Coronary artery (tissue), 2 donors: ENCODE data around the gene PTPRD.

ENCODE experiments used
- DNase-seq: peaks from one replicate; pipeline ENCODE4 v3.0.0-alpha.2; 2017; ENCODE audit warnings: low spot score
- H3K27ac ChIP-seq, 2 donors: fragments of 200-600 bp; sonication (generic); one replicate each; pipeline ENCODE4 v1.5.1; 2016 to 2019
- H3K4me3 ChIP-seq: fragments of 200-600 bp; sonication (generic); 2 replicates; pipeline ENCODE4 v1.5.1; 2016; ENCODE audit warnings: mild to moderate bottlenecking, moderate library complexity
- CTCF ChIP-seq: fragments of 200-600 bp; sonication (generic); IDR thresholded peaks from one replicate; pipeline ENCODE4 v1.5.1; 2019; ENCODE audit warnings: antibody characterized with exemption

Gene PTPRD

GRCh38 chr9:8400378-8400777, 2212.4 kb downstream of the PTPRD start:
- H3K27ac ChIP-seq, result no peak overlapping the region
- no peak for DNase-seq
- no peak for TF ChIP-seq CTCF
- no peak overlapping the region for H3K4me3 ChIP-seq

DNA sequence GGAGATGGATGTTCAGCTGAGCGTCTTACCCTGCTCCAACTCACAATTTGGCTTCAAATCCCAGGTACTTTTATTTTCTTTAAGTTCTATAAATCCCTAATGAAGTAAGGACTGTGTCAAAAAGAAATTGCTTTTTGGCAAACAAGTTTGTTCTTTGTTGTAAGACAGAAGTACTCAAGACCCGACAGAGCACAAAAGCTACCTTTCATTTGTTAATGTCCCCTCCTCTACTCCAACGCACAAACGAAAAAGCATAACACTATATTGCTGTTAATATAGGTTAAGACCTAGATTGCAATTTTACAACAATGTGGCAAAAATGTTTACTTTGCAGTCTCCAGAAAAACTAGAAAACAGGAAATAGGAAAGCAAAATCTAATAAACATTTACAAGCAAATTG, 2217.8 kb downstream of the PTPRD start:
- DNase-seq, result no peak
- no peak for TF ChIP-seq CTCF
- Histone ChIP-seq H3K4me3 (no peak overlapping the region), H3K27ac (no peak overlapping the region)

DNA sequence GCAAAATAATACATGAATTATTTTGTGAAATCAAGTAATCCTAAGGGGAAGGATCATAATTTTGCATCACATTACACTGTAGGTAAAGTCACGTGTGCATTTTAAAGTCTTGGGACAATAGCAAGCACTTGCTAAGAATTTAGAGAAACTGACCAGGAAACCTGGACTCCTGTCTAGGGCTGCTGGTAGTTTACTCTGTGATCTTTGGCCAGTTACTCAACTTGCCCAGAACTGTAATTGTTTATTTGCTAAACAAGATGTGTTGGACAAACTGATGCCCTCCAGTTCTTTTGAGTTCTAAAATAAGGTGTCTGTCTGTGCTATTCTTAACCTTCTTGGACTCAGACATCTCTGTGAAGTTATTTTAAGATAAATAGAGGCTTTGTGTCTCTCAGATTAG, 2218.5 kb downstream of the PTPRD start:
- Histone ChIP-seq H3K27ac (no peak overlapping the region), H3K4me3 (no peak overlapping the region)
- TF ChIP-seq CTCF, result no peak
- no peak for DNase-seq

GRCh38 chr9:8392866-8393265, 2219.9 kb downstream of the PTPRD start:
- no peak for TF ChIP-seq CTCF
- DNase-seq, result no peak
- H3K4me3 ChIP-seq, result no peak overlapping the region
- H3K27ac ChIP-seq, result no peak overlapping the region

- TF ChIP-seq CTCF, result no peak
- no peak for DNase-seq
- no peak overlapping the region for H3K27ac ChIP-seq
These were observed 2221.2 kb downstream of the PTPRD start for GRCh38 chr9:8391566-8391965.

DNA sequence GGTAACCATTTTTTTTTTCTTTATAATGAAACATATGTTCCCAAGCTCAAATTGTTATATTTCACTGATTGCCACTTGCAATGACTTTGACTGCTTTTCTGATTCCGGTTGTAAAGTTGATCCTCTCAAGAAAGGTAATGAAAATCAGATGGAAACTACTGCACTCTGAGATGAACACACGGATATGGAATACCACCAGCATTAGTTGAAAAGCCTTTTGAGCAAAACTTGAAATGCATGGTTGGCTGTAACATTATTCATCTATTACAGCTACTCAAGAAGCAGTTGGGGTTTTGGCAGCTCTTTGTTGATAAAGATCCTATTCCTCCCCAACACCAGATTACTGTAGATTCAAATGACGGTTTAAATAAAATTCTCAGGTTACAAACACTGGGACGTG, 2221.7 kb downstream of the PTPRD start:
- TF ChIP-seq CTCF, result no peak
- no peak overlapping the region for H3K4me3 ChIP-seq
- no peak for DNase-seq
- H3K27ac ChIP-seq, result no peak overlapping the region

More at GRCh38 chr9:8391566-8391965, 2221.2 kb downstream of the PTPRD start:
- no peak overlapping the region for H3K4me3 ChIP-seq

DNA sequence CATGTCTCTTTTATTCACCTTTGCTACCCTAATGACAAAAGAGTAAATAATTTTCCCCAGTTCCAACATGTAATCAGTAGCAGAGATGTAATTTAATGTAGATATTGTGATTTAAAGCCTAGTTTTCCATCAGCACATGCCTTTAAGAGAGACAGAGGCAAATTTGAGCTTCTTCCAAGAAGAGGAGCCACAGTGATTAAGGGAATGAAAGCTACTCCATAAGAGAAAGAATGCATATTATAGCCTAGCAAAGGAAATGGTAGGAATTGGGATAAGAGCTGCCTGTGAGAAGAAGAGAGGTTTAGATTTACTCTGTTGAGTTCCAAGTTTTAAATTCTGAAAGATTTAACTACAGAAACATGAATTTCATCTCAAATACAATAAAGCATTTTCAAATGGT, 2222.2 kb downstream of the PTPRD start:
- TF ChIP-seq CTCF, result no peak
- H3K4me3 ChIP-seq, result no peak overlapping the region
- DNase-seq, result no peak
- no peak overlapping the region for H3K27ac ChIP-seq
